Hematopoietic multipotent progenitor cell treated with erythropoietin and hydrocortisone succinate and interleukin-3 and kit ligand, for 17 days (in vitro differentiated cells): Measurements from ENCODE around the gene NEURL3.
A peak's percentile ranks its signal among the peaks of the same experiment; 100 is the strongest.
"Not testable (repeated sequence)": the region's sequence is repeated elsewhere in the genome, so short reads cannot be mapped to it uniquely, and the experiment has no call there.

ENCODE experiments used
- DNase-seq: peaks from one replicate; pipeline ENCODE4 v3.0.0-alpha.2; 2015; ENCODE audit warnings: low spot score

Gene NEURL3

DNA sequence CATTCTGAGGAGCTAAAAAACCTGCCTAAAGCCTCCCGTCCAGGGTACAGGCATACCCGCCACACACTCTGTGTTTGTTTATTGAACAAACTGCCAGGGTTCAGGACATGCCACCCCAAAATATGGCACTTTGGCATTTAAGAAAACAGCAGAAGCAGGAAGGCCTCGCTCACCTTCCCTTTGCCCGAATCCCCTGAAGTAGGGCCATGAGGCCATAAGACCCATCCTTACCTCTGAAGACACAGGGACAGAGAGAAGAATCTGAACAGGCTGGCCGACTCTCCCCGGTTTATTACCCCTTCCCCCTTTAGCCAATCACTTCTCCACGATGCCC, 1.7 kb upstream of the NEURL3 start:
- no peak for DNase-seq

DNA sequence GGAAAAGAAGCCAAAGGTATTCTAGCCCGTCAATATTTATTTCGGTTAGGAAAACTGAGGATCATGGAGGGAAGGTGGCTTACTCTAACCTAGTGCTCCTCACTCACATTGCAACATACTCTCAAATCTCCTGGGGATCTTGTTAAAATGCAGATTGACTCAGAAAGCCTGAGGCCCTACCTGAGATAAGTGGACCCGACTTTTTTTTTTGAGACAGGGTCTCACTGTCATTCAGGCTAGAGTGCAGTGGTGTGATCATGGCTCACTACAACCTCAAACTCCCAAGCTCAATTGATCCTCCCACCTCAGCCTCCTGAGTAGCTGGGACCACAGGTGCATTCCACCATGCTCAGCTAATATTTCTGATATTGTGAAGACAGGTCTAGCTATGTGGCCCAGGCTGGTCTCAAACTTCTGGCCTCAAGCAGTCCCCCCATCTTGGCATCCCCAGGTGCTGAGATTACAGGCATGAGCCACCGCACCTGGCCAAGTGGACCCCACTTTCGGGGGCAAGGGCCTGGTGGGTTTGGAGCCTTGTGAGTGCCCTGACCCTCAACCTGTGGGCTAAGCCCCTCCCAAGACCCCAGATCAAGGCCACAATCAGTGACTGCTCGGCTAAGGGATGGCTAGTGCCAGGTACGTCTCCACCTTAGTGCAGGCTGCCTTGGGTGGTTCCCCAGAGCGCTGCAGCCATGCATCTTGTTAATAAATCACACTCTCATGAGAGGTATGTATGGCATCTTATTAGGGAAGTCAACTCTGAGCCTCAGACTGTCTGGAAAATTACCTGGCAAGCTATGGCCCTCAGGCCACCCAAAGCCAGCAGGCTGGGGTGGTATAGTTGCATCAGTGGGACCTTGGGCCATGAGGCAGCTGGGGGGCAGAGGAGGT, 1.1 kb upstream of the NEURL3 start:
- DNase-seq = no peak

DNA sequence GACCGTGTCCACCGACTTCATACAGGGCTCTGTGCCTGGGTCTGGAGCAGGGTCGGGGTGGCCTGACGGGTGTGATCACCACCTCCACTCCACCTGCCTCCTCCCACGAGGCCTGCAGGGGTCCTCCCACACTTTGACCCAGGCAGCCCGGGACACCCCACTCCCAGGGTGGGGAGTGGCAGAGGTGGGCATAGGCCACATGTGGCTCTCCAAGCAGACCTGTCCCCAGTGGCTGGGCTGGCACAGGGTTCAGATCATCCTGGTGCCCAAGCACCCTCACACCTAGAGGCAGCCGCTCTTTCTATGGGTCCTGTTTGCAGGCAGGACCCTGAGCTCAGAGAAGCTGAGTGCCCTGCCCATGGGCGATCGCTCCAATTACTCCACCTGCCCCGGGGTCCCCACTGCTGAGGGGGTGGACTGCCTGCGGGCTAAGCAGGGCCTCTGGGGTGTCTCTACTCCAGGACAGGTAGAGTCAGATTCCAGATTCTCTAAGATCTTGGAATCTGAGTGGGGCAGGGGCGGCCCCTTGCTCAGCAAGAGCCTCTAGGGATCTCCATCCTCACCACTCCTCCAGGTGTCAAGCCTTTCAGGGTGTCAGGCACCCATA, 1.4 kb downstream of the NEURL3 start:
- no peak for DNase-seq

DNA sequence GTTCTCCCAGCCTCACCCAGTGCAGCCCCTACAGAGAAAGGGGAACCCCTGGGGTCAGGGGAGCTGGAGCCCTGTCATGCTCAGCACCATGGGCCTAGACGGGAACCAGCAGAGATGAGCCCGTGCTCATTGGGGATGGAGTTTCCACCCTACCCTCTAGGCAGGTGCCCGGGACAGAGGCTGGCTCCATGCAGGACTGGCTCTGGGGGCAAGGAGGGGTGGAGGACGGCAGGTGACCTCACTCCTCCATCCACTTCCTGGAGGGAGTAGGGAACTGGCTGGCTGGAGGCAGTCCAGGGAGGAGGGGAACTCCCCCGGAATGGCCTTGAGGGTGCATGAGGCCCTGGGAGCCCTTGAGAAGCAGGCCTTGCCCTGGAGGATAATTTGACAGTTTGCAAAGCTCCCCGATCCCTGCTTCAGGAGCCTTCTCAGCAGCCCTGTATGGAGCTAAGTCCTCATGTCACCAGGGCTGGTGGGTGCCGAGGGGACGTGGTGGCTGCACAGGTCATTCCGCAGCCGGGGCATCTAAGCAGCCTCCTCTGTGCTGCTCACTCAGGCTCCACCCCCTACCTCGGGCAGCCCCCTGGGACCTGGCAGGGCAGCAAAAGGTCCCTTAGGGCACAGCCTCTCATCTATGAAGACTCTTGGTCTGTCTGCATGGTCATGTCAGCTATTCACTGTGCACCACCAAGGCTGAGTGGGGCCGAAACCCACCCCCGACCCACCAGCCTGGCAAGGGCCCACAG, 2.1 kb downstream of the NEURL3 start:
- no peak for DNase-seq

DNA sequence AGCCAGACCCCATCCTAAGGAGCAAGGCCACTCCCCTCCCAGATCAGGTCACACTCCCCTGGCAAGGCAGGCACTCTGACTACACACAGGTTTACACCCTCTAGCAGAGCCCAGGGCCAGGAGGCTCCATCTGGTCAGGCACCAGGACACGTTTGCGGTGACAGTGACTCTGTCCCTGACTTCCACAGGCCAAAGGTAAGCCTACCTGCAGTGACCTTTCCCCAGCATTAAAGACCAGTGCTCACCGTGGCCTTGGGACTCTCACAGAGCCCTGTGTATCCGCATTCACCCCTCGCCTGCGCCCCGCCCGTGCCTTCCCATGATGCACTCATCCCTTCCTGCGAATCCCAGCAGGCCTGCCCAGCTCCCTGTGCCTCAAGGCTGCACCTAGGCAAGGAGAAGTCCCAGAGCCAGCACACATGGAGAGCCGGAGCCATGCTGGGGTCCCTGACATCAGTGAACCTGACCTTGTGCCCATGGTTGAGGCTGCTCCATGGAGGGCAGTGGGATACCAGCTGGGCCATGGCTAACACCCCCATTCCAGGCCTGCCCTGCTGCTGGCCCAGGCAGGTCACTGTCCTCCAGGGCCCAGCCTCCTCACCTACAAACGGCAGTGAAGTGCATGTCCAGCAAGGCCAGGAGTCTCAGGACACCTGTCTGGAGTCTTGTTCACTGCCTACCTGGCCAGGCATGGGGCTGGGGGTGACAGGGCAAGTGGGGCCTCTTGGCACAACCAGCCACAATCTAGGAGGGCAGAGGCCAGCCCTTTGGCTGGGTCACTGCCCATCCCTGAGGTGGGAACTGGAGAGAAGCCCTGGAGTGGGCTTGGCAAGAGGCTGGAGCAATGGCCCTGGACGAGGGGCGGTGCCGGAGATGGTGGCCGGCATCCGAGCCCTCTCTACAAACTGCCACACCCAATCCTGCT, 3.0 kb downstream of the NEURL3 start:
- DNase-seq = no peak

DNA sequence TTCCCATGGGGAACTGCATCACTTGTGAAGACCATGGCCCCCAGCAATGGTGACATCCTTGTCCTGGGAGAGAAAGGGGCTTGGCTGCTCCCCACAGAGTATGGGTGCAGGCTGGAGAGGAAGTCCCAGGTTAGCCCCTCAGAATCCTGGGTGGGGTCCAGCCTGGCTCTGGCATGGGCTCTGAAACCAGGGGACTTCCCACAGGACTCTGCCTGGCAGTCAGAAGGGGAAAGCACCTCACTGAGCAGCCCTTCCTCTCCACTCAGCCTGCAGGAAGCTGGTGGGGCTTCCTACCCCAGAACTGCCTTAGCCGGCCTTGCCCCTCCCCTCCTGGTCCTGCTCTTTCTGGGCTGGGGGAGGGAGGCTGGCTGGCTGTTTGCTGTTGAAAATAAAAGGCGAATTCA, 3.7 kb downstream of the NEURL3 start:
- DNase-seq = no peak

DNA sequence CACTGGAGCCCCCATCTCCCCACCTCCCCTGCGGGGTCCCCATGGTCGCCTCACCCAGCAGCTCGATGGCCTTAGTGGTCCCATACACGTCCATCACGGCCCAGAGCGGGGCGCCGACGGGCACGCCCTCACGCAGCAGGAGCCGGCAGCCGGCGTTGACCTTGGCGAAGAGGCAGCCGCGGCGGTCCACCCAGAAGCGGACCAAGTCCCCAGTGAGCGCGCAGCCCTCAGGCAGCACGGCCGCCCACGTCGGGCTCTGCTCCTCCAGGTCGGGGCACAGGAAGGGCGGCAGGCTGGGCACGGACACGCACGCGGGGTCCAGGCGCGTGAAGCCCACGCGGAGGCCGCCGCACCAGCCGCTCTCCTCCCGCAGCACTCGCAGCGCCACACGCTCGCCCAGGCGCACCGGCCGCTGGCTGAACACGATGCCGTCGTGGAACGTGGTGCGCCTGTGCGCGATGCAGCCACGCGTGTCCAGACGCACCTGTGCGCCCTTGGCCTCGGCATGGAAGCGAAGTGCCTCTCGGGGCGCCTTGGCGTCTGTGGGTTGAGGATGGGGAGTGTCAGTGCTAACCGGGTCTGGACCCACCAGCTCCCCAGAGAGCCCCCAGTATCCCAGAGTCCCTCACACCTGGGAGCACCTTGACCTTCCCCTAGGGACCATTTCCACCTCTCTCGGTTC, 4.6 kb downstream of the NEURL3 start:
- no peak for DNase-seq

DNA sequence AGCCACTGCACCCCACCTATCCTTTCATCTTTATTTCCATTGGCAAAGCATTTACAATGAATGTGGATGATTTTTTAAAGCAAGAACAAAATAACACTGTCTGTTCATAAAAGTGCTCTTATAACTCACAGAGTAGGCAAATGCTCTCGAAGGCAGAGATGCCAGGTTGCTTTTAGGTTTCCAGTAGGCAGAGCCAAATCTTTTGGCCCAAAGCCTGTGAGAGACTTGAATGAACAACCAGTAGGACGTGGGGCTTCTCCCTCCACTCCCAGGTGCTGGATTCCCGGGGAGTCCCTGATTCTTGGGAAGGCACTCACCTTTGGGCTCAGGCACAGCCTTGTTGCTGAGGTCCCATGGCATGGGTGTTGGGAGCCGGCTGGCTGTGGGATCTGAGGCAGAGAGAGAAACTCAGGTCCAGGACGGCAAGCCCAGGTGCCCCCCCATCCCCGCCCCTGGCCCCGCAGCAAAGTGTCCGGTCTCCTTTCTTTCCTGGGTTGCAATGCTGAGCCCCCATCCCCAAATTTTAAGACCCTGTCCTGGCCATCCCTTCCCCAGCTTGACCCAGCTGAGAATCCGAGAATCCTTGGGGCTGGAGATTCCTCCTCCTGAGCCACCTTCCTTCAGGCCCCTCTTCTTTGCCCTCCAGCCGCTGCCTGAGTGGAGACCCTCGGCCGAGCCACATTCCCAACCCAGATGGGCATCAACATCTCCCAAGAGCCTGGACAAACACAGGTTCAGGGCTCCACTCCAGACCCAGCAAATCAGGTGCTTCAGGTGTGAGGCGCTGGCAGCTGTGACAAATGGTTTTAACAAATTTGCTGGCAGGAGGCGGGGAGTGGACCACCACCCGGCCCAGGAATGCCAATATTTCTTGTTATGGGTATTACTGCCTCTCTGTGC, 5.8 kb downstream of the NEURL3 start:
- peak; percentile 26 for DNase-seq

DNA sequence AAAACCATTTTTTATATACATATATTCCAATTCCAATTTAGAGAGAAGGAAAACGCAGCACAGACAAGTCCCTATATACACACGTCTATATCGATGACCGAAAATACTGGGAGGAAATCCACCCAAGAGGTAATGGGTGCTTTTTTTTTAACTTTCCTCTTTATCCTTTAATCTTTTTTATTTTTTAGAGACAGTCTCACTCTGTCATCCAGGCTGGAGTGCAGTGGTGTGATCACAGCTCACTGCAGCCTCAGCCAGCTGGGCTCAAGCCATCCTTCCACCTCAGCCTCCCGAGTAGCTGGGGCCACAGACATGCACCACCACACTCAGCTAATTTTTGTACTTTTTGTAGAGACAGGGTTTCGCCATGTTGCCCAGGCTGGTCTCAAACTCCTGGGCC, 6.5 kb downstream of the NEURL3 start:
- DNase-seq = not testable (repeated sequence)

DNA sequence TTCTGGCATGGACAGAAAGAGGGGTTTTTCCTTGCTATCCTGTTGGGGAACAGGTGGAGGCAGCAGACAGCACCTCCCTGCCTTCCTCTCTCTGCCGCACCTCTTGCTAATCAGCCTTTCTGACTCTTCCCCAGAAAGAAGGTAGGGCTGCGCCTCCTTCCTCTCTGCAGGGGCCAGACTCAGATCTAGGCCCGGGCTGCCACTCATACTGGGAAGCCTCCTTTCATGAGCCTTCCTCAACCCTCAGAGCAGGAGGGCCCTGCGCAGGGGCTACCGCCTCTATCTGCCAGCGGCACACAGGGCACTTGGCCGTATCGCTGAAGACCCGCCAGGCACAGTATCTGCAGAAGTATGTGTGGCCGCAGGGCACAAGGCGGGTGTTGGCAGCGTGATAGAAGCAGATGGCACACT, 7.1 kb downstream of the NEURL3 start:
- DNase-seq = peak; percentile 74

DNA sequence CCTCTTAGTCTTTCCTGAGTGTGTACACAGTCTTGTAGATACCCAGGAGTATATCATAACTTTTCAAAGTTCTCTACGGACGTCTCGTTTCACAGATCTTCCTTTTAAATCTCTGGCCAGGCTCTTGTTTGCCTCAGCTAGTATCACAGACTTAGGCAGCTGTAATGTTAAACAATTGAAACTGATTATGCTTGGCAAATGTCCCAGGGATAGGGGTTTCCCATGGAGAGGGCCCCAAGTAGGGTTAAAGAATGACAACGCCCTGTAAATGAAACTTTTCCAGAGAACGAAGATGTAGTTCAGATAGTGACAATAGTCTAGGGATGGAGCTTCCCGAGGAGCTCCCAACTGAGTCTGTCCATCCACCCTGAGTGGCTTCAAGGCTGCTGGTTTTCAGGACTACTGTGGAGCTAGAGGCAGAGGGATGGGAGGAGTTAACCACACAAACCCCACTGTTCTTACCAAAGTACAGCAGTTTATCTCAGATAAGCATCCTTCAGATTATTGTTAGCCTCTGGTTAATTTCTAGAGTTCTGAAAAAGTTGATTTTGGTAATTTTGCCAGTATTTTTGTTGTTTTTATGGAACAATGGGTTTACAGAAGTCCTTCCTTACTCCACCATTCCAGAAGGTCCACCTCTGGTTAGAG, 9.1 kb downstream of the NEURL3 start:
- no peak for DNase-seq

DNA sequence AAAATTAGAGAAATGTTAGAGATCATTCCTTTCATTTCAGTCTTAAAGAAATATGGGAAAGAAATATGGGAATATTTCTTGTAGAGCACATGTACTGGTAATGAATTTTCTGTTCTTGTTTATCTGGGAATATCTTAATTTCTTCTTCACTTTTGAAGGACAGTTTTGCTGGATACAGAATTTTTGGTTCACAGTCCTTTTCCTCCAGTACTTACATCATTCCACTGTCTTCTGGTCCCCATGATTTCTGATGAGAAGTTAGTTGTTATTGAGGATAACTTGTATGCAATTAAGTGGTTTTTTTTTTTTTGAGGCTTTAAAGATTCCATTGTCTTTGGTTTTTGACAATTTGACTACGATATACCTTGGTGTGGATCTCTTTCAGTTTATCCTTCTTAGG, 11.0 kb downstream of the NEURL3 start:
- no peak for DNase-seq

DNA sequence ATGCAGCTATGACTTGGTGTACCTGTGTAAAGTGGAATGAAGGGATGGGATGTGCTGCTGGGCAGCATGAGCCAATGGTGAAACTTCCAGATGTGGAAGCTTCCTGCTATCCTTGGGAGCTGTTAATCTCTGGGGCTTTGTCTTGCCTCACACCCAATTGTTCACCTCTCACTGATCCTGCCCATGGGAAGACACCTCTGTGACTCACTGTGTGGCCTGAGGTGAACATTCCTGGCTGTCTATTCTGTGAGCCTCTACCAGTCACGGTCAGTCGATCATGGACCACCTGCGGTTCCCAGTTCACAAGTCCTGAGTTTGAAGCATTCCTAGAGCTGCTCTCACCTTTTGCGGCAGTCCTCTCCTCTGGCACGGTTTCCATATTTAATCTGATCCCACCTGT, 12.1 kb downstream of the NEURL3 start:
- no peak for DNase-seq

DNA sequence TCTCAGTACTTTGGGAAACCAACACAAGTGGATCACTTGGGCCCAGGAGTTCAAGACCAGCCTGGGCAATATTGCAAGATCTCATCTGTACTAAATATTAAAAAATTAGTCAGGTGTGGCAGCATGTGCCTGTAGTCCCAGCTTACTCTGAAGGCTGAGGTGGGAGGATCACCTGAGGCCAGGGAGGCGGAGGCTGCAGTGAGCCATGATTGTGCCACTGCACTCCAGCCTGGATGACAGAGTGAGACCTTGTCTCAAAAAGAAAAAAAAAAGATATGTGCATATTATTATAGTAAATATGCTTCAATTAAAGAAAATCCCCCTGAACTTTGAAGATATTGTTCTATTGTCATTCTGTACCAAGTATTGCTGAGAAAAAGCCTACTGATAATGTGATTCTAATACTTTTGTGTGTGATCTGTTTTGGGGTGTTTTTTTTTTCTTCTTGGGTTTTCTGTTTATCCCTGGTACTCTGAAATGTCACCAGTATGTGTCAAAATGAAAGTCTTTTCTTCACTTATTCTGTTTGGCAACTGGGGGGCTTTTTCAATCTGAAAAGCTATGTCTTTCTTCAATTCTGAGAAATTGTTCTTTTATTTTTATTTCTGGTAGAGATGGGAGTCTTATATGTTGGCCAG, 13.2 kb downstream of the NEURL3 start:
- DNase-seq = no peak

DNA sequence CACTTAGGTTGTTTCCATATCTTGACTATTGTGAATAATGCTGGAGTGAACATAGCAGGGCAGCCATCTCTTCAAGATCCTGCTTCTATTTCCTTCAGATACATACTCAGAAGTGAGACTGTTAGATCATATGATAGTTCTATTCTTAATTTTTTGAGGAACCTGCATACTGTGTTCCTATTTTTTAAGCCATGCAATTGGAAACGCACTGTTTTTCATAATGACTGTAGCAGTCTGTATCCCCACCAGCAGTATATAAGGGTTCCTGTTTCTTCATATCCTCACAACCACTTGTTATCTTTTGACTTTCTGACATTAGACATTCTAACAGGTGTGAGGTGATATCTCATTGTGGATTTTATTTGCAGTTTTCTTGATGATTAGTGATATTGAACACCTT, 15.5 kb downstream of the NEURL3 start:
- DNase-seq = no peak

DNA sequence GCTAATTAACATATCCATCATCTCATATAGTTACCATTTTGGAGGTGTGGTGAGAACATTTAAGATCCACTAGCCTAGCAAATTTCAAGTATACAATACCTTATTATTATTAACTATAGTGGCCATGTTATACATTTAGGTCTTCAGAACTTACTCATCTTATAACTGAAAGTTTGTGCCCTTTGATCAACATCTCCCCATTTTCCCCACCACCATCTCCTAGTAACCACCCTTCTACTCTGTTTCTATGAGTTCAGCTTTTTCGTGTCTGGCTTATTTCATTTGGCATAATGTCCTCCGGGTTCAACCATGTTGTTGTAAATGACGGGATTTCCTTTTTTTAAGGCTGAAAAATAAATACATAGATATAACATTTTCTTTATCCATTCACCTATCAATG, 15.9 kb downstream of the NEURL3 start:
- no peak for DNase-seq

DNA sequence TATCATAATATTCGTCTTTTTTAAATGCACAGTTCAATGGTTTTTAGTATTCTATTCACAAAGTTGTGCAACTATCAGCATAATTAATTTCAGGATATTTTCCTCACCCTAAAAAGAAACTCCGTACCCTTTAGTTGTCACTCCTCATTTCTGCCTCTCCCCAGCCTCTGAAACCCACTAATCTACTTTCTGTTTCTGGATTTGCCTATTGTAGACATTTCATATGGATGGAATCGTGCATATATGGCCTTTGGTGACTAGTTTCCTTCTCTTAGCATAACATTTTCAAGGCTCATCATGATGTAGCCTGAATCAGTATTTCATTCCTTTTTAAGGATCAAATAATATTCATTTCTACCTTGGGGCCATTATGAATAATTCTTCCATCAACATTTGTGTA, 18.5 kb downstream of the NEURL3 start:
- no peak for DNase-seq

DNA sequence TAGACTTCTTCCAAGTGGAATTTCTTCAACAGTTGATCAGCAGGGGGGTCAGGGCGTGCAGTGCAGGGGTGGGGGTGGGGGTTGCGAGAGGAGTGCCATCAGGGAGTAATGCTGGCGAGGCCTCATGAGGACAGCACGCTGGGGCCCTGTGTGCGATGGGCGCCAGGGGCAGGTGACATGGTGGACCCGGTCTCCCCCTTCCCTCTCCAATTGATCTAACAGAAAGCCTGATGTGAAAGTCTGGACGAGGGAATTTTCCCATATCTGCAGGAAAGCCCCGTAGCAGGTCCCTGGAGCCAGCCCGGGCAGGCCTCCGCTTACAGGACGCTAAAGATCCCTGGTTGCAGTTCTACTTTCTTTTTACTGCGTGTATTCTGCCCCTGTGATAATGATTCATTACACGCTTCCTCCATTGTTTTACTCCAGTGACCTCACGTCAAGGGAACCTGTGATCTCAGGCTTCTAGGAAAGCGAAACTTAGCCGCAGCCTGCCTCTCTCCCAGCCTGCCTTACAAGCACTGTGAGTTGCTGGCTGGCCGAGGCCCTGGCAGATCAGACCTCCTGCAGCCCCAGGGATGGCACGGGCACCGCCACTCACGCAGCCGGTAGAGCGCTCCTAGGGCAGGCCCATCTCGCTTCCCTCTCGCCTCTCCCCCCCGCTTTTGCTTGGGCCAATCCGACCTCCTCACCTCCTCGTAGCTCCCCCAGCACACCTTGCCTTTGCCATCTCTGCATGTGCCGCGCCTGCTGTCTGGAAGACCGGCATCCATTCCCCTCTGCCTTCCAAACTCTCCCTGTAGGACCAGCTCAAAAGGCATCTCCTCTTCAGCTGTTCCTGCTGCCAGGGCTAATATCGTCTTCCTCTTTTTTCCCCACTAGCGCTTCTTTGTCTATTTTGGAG, 19.2 kb downstream of the NEURL3 start:
- DNase-seq = peak; percentile 22
